ENCODE data around the gene B4GALT1.
A peak's percentile ranks its signal among the peaks of the same experiment; 100 is the strongest.
"Not testable (repeated sequence)": the region's sequence is repeated elsewhere in the genome, so short reads cannot be mapped to it uniquely, and the experiment has no call there.

B4GALT1 gene

GRCh38 chr9:33184963-33185362, 17.8 kb upstream of the B4GALT1 start:
- no peak for DNase-seq

DNA sequence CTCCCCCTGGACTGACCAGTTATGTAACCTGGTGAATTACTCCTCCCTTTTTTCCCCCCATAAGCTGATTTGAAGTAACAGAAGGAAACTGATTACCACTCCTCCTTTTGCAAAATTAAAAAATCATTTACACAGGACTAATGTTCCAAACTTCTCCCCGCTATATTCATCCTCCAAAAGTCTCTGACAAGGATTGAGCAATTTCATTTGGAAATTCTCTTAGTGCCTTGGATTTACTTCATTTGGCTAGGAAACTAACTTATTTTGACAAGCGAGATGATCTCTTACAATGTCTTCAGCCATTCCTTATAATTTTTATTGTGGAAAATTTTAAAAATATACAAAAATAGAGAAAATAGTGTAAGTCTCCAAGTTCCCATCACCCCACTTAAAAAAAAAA, 15.4 kb upstream of the B4GALT1 start:
- no peak for DNase-seq

GRCh38 chr9:33180526-33181184, 13.5 kb upstream of the B4GALT1 start:
- DNase-seq: no peak

GRCh38 chr9:33178972-33179697, 12.0 kb upstream of the B4GALT1 start:
- no peak for DNase-seq

GRCh38 chr9:33177639-33178038, 10.5 kb upstream of the B4GALT1 start:
- DNase-seq: no peak

DNA sequence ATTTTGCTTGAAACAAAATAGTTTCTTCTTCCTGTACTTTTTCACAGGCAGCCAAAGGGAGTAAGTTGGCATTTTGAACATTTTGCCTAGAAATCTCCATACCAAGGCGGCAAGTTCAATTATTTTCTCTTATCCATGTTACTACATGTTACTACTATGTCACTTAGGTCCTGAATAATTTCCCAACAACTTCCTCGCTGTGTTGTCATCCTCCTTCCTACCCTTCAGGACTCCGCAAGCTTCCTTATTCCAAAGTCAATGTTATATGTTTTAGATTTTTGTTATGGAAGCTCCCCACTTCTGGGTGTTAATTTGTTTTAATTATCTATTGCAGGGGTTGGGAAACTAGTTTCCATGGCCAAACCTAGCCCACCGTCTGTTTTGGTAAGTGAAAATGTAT, 9.9 kb upstream of the B4GALT1 start:
- DNase-seq: no peak

- no peak for DNase-seq
Observed at GRCh38 chr9:33175649-33176325, 8.7 kb upstream of the B4GALT1 start.

- DNase-seq: no peak
Observed at GRCh38 chr9:33172256-33173238, 5.4 kb upstream of the B4GALT1 start.

DNA sequence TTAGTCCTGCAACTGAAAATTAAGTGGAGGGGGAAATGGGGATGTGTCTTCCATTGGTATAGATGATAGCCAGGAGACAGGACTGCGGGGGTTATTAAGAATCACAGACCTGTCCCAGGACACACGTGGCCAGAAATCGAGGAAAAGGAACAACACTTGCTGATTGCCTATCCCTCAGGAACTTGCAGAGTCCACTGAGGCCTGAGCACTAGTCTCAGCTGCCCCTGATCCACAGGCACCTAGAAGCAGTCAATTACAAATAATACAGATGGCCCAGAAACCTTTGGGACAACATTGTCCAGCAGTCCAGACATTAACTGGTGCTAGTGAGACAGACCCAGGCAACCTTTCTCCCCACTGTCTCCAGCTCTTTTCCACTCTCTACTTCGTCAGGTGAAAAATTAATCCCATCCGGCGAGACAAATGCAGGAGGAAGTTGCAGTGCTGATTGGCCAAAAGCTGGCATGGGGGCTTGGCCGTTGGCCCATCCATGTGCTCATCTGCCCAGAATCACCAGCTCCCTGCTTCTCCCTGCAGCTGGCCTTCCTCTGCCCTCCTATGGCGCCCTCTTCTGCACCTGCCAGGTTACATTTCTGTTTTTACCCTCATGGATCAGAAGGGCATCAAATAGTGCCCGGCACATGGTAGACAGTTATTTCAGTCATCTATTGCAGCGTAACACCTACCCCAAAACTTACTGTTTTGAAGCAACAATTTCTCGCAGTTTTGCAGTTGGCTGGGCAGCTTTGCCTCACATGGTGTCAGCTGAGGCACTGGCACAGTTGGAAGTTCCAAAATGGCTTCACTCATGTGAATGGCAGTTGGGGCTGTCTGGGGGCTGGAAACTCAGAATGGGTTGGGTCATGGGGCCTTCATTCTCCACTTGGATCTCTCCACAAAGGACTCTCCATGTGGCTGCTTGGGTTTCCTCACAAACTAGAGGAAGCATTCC, 3.6 kb upstream of the B4GALT1 start:
- peak; percentile 49 for DNase-seq

- DNase-seq: no peak
Observed at GRCh38 chr9:33168941-33169544, 1.9 kb upstream of the B4GALT1 start.

DNA sequence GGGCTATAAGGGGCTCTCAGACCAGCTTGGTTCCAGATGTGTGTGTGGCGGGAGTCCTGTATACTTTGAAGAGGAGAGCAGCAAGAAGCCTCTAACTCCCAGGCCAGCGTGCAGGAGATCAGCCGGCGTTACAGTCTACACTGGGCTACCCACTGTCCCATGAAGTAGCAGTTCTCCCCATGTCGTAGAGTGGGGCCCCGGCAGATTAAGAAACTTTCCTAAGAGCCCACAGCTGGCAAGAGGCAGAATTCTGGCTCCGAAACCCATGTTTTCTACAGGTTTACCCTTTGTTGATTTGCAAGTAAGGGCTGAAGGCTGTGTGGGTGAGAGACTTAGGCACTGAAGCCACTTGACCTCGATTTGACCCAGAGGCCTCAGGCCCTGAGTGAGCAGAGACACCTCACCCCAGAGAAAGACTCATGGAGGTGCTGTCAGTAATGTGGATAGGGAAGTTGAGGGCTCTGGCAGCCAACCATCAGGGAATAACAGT, 881 bp upstream of the B4GALT1 start:
- no peak for DNase-seq

GRCh38 chr9:33166231-33167083, 679 bp downstream of the B4GALT1 start:
- DNase-seq: peak; percentile 20

DNA sequence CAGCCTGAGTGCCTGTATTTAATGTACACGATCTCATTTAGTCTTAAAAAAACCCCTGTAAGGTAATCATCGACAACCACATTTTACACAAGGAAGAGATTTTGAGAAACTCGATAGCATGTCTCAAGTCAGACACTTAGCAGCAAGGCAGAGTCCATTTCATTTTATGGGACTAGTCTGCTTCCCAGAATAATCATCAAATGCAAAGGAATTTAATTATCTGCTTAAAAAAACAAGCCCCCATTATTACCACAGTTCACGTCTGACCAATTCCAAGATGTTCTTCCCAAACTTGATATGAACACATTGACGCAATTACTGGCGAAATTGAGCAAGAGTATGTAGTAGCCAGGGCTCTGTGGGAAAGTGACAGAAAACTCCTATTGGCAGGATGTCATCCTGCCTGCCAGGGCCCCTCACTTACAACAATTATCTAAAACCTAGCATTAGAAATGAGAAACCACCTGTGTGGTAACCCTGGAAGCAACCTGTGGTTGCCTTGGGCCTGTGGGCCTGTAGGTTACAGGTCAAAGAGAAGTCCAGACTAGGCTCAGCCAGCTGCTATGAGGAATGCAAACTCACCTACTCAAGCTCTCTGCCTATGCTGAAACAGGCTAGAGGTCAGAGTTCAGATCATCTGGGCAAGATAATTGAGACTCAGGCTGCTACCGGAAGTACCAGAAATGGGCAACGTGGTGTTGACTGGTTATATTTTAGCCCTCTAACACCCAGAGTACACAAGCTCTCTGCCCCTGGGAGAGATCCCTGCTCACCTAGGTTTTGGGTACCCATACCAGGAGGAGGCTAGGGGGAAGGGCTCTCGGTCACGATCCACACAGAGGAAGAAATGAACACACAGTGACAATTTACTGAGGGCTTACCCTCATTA, 1.6 kb downstream of the B4GALT1 start:
- DNase-seq: no peak

DNA sequence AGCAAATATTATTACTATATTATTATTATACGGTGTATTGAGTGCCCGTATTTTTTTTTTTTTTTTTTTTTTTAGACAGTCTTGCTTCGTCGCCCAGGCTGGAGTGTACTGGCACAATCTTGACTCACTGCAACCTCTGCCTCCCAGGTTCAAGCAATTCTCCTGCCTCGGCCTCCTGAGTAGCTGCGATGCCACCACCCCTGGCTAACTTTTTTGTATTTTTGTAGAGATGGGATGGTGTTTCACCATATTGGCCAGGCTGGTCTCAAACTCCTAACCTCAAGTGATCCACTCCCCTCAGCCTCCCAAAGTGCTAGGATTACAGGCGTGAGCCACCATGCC, 2.2 kb downstream of the B4GALT1 start:
- not testable (repeated sequence) for DNase-seq

DNA sequence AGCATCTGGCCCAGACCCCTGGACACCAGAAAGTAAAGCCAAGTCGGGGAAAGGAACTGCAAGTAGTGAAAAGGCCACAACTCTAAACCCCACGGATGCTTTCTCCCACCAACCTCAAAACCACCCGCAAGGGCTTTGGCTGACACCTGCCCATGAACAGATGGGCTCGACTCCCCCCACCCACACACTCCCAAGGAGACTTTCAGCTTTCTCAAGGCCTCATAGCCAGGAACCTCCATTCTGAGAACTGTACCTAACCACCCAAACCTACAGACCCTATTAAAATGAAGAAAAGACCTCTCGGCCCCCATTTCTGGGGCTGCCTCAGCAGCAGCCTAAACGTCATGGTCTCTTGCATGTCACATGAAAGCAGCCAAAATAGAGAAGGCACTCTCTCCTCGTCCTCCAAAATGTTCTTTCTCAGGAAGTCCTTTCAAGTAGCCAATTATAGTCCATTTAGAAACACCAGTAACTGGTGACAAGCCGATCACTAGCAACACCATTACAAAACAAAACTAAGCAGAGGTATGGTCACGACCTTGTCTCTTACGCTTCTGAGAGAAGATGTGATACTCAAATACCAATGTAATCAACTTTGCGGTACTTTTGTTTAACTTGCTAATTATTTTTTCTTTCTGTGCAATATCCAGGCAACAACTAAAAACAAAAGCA, 2.9 kb downstream of the B4GALT1 start:
- DNase-seq: no peak

- no peak for DNase-seq
Observed at GRCh38 chr9:33163433-33164137, 3.6 kb downstream of the B4GALT1 start.

- DNase-seq: no peak
Observed at GRCh38 chr9:33162721-33163311, 4.3 kb downstream of the B4GALT1 start.
